Stimulated activated naive B cell treated with anti-CD40 and anti-IgM and Interleukin-4, amounts not matched to agents 10 μg/mL and 1 μg/mL and 100 μg/mL, for 72 hours (primary cell): ENCODE results near the gene ZNF414.
"Not testable (repeated sequence)": the region's sequence is repeated elsewhere in the genome, so short reads cannot be mapped to it uniquely, and the experiment has no call there.

Source experiments
- ATAC-seq, 2 donors: fragments of 150-1000 bp; cut with Tn5 transposase; replicated peaks; 2 replicates each; pipeline ENCODE4 v1.10.0; 2021; ENCODE audit warnings: moderate library complexity in 1 of 2
- DNase-seq: peaks from one replicate; pipeline ENCODE4 v3.0.0; 2021
- H3K27ac Mint-ChIP-seq: one replicate; pipeline ENCODE4 v1.8.0; 2022; ENCODE audit warnings: mild to moderate bottlenecking, mixed read lengths
- H3K27me3 Mint-ChIP-seq, 2 donors: one replicate each; pipeline ENCODE4 v1.8.0; 2022; ENCODE audit warnings: mixed read lengths in 2 of 2
- H3K36me3 Mint-ChIP-seq, 2 donors: one replicate each; pipeline ENCODE4 v1.8.0; 2022; ENCODE audit warnings: mixed read lengths in 2 of 2, mild to moderate bottlenecking in 1 of 2
- H3K4me1 Mint-ChIP-seq, 2 donors: one replicate each; pipeline ENCODE4 v1.8.0; 2022; ENCODE audit warnings: mixed read lengths in 2 of 2, mild to moderate bottlenecking in 1 of 2
- H3K4me3 Mint-ChIP-seq, 2 donors: one replicate each; pipeline ENCODE4 v1.8.0; 2022; ENCODE audit warnings: mild to moderate bottlenecking in 2 of 2, mixed read lengths in 2 of 2, moderate library complexity in 1 of 2
- H3K9me3 Mint-ChIP-seq, 2 donors: one replicate each; pipeline ENCODE4 v1.8.0; 2022; ENCODE audit warnings: mixed read lengths in 2 of 2, mild to moderate bottlenecking in 1 of 2

The ZNF414 gene, protein sequence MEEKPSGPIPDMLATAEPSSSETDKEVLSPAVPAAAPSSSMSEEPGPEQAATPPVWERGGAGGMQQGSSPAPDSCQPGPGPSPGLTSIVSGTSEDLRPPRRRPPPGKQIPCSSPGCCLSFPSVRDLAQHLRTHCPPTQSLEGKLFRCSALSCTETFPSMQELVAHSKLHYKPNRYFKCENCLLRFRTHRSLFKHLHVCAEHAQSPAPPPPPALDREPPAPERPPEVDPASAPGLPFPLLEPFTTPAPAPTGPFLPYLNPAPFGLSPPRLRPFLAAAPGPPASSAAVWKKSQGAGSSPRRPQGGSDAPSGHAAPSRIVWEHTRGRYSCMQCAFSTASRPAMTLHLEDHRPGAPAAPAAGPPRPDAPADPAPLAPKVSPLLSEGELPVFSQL

DNA sequence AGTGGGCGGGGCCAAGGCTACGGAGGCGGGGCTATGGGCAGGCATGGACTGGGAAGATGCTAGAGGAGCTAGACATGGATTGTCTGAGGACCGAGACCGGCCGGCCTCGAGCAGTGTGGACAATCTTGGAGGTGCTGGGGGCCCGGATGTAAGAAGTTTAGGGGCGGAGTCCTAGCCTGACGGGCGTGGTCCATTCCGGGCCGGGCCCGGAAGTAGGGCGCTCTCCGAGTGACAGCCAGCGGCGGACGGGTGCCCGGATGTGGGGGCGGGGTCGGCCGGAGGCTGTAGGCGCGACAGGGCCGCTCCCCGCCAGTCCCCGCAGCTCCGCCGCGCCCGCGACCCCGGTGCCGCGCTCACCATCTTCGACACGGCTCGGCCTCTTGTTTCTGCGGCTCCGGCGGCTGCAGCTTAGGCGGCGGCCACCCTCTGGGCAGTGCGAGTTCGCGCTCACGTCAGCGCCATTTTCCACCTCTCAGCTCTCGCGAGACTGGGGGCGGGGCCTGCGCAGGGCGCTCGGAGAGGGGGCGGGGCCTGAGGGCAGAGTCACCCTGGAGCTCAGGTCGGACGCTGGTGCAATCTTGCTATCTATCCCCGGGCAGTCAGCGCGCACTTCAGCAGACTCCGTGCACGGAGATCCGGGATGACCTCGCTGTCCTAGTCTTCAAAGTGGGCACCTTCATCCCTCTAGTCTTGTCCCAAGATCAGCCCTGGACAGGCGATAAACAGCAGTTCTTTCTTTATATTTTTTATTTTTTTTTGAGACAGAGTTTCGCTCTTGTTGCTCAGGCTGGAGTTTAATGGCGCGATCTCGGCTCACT is at the start of gene ZNF414:
TSS of gene ZNF414 (minus strand) at position 481 of the 818 bp plus-strand sequence. CDS start at position 360, 121 bp downstream.
- H3K9me3 Mint-ChIP-seq: no peaks in the 10 kb centered on the region
- ATAC-seq: peak; percentile 94 to 95
- peak; percentile 93 for DNase-seq
- peak within 1 kb of the TSS; percentile 96 to 97 for H3K4me3 Mint-ChIP-seq
- peaks cover 10 to 14% of the 10 kb centered on the region in 2 donors for H3K36me3 Mint-ChIP-seq
- H3K27me3 Mint-ChIP-seq: no peaks in the 10 kb centered on the region
- H3K27ac Mint-ChIP-seq: peak within 1 kb of the TSS; percentile 100
- H3K4me1 Mint-ChIP-seq: peaks cover 21 to 35% of the 10 kb centered on the region in 2 donors

DNA sequence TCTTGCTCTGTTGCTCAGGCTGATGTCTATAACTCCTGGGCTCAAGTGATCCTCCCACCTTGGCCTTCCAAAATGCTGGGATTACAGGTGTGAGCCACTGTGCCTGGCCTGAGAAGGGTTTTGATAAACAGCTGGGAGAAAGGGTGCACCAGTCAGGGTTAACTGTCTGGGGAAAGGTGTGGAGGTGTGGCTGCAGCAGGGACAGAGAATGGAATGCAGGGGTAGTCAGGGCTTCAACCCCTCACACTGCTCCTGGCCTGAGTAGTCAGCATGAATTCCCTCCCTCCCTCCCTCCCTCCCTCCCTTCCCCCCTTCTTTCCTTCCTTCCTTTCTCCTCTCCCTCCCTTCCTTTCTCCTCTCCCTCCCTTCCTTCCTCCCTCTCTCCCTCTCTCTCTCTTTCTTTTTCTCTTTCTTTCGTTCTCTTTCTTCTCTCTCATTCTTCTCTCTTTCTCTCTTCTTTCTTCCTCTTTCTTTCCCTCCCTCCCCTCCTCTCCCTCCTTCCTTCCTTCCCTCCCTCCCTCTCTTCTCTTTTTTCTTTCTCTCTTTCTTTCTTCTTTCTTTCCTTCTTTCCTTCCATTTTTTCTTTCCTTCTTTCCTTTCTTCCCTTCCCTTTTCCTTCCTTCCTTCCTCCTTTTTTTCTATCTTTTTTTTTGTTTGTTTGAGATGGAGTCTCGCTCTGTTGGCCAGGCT is 47.3 kb upstream of the ZNF414 start:
- ATAC-seq (no peak), DNase-seq (no peak)
- peaks cover 13 to 24% of the 10 kb centered on the region in 2 donors for H3K4me1 Mint-ChIP-seq
- no peak overlapping the region for H3K4me3 Mint-ChIP-seq
- H3K9me3 Mint-ChIP-seq: no peaks in the 10 kb centered on the region
- H3K27me3 Mint-ChIP-seq: no peaks in the 10 kb centered on the region
- H3K36me3 Mint-ChIP-seq: peaks cover 4 to 12% of the 10 kb centered on the region in 2 donors
- peak overlapping the region; percentile 47 for H3K27ac Mint-ChIP-seq

DNA sequence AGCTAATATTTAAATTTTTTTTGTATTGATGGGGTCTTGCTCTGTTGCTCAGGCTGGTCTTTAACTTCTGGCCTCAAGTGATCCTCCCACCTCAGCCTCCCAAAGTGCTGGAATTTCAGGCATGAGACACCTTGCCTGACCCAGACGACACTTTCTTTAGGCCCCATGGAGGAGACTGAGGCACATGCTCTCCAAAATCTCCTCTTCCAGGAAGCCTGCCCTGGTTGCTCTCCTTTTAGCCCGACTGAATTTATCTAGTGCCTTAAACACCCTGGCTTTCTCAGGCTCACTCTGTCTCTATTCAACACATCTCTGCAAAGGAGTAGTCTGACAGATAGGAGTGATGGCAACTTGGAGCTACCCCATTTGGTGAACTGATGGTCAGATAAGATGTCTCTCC is 44.4 kb upstream of the ZNF414 start:
- Mint-ChIP-seq H3K27me3 (no peaks in the 10 kb centered on the region), H3K9me3 (no peaks in the 10 kb centered on the region), H3K4me1 (peaks cover 8 to 12% of the 10 kb centered on the region in 2 donors), H3K36me3 (peaks cover 10 to 20% of the 10 kb centered on the region in 2 donors), H3K27ac (peak overlapping the region; percentile 60), H3K4me3 (no peak overlapping the region)
- DNase-seq: no peak
- ATAC-seq: no peak

DNA sequence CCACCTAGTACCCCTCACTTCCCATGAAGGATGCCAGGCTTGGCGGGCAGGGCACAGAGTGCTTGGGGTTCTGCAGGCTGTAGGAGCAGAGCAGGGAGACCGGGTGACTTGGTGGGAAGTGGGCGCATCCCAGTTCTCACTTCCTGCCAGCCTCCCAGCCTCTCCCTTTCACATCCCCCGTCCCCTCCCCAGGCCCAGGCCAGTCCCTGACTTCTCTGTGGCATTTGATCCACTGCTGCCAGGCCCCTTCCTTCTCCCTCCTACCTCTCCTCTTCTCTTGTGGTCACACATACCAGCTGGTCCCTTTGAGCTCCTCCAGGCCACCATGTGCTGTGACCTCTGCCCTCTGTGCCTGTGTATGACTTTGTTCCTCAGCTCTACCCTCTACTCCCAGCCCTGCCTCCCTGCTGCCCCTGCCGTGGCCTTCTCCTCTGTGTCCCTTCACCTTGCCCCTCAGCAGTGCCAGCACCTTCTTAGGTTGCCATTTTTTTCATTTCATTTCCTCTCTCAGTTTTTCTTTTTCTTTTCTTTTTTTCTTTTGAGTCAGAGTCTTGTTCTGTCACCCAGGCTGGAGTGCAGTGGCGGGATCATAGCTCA is 43.8 kb upstream of the ZNF414 start:
- no peaks in the 10 kb centered on the region for H3K27me3 Mint-ChIP-seq
- H3K27ac Mint-ChIP-seq: peak overlapping the region; percentile 60
- H3K9me3 Mint-ChIP-seq: no peaks in the 10 kb centered on the region
- DNase-seq (no peak), ATAC-seq (no peak)
- peaks cover 8 to 12% of the 10 kb centered on the region in 2 donors for H3K4me1 Mint-ChIP-seq
- H3K4me3 Mint-ChIP-seq: no peak overlapping the region
- peaks cover 14 to 23% of the 10 kb centered on the region in 2 donors for H3K36me3 Mint-ChIP-seq

DNA sequence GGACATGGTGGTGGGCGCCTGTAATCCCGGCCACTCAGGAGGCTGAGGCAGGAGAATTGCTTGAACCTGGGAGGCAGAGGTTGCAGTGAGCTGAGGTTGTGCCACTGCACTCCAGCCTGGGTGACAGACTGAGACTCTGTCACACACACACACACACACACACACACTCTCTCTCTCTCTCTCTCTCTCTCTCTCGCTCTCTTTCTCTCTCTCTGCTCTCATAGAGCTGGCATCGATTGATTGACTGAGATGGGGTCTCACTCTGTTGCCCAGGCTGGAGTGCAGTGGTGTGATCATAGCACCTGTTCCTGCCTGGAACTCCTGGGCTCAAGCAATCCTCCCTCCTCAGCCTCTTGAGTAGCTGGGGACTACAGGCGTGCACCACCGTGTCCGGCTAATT is 39.8 kb upstream of the ZNF414 start:
- H3K4me3 Mint-ChIP-seq, H3K27ac Mint-ChIP-seq, ATAC-seq, H3K27me3 Mint-ChIP-seq, DNase-seq, H3K9me3 Mint-ChIP-seq: not testable (repeated sequence)
- Mint-ChIP-seq H3K36me3 (peaks cover 22 to 30% of the 10 kb centered on the region in 2 donors), H3K4me1 (peaks cover 8 to 12% of the 10 kb centered on the region in 2 donors)

DNA sequence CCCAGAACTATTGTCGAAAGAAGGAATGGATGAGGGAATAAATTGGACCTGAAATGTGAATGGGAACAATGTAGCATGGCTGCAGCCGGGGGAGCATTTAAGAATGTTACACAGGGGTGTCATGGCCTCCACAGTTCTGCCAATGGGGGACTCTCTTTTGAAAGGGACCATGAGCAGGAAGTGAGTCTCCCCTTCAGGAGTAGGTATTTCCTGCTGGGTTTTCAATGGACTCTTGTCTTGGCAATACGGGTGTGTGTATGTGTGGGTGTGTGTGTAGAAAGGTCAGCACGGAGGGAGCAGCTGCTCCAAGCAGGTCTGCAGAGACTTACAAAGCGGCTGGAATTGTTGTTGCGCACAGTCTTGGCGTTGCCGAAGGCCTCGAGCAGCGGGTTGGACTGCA is 38.8 kb upstream of the ZNF414 start:
- peaks cover 27 to 34% of the 10 kb centered on the region in 2 donors for H3K36me3 Mint-ChIP-seq

DNA sequence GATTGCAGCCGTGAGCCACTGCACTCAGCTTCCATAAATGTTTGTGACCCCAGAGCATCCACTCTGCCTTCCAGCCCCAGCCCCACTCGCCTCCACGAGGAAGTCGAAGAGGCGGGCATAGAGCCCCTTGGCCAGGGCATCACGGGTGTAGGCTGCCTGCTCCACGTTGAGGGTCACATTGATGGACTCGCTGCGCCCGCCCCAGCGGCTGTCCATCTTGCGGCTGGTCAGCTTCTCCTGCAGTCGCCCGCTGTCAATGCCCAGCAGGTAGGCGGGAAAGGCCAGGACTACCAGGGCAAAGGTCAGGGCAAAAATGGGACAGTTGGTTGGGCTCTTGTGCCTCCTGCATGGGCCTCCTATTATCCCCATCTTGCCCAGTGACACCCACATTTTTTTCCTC is 36.1 kb upstream of the ZNF414 start:
- Mint-ChIP-seq H3K27ac (no peak overlapping the region), H3K36me3 (peaks cover 35 to 36% of the 10 kb centered on the region in 2 donors)
- DNase-seq: no peak

More for the DNA sequence above, 38.8 kb upstream of the ZNF414 start:
- no peak overlapping the region for H3K4me3 Mint-ChIP-seq
- DNase-seq (no peak), ATAC-seq (peak in 1 of 2 donors; percentile 67)
- no peaks in the 10 kb centered on the region for H3K9me3 Mint-ChIP-seq
- H3K27ac Mint-ChIP-seq: no peak overlapping the region
- no peaks in the 10 kb centered on the region for H3K27me3 Mint-ChIP-seq
- H3K4me1 Mint-ChIP-seq: peaks cover 5 to 7% of the 10 kb centered on the region in 2 donors

DNA sequence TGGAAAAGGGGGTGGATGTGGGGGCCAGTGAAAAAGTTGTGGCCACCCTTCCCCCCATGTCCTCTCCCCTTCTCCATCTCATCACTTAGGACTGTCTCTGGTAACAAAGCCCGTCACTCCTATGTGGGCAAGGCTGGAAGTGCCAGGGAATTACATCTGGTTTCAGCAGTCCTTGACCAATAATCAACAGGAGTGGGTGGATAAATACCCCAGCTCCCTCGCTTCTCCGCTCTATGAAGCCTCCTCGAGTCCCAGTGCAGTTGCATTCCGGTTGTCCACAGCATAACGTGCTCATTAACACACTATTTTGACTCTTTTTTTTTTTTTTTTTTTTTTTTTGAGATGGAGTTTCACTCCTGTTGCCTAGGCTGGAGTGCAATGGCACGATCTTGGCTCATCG is 31.8 kb upstream of the ZNF414 start:
- H3K4me3 Mint-ChIP-seq: no peak overlapping the region
- H3K27me3 Mint-ChIP-seq: no peaks in the 10 kb centered on the region
- no peaks in the 10 kb centered on the region for H3K9me3 Mint-ChIP-seq

More for the DNA sequence above, 36.1 kb upstream of the ZNF414 start:
- ATAC-seq: no peak
- no peaks in the 10 kb centered on the region for H3K9me3 Mint-ChIP-seq
- H3K4me1 Mint-ChIP-seq: peaks cover 0 to 5% of the 10 kb centered on the region in 2 donors
- H3K4me3 Mint-ChIP-seq: no peak overlapping the region
- H3K27me3 Mint-ChIP-seq: no peaks in the 10 kb centered on the region

DNA sequence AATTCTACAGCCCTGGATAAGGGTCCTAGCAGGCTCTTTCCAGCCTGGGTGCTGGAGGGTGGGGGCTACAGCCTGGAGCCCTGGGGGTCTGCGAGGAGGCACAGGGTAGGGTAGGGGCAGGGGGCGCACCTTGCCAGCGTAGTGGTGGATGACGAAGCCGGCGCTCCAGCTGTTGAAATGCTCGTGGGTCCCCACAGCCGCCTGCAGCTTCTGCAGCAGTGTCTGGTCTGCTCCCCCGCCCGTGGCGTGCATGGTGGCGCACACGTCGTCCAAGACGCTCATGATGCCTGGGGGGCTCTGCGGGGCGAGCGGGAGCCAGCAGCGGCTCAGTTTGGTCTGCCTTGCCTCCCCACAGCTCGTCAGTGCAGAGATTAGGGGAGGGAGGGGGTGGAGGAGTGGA is 30.2 kb upstream of the ZNF414 start:
- Mint-ChIP-seq H3K36me3 (peaks cover 23 to 29% of the 10 kb centered on the region in 2 donors), H3K27me3 (no peaks in the 10 kb centered on the region), H3K9me3 (no peaks in the 10 kb centered on the region), H3K27ac (no peak overlapping the region), H3K4me1 (peaks cover 0 to 2% of the 10 kb centered on the region in 2 donors), H3K4me3 (no peak overlapping the region)
- no peak for ATAC-seq
- DNase-seq: no peak

More for the DNA sequence above, 31.8 kb upstream of the ZNF414 start:
- ATAC-seq (no peak), DNase-seq (no peak)
- peaks cover 20 to 22% of the 10 kb centered on the region in 2 donors for H3K36me3 Mint-ChIP-seq
- peaks cover 0 to 2% of the 10 kb centered on the region in 2 donors for H3K4me1 Mint-ChIP-seq
- H3K27ac Mint-ChIP-seq: no peak overlapping the region

DNA sequence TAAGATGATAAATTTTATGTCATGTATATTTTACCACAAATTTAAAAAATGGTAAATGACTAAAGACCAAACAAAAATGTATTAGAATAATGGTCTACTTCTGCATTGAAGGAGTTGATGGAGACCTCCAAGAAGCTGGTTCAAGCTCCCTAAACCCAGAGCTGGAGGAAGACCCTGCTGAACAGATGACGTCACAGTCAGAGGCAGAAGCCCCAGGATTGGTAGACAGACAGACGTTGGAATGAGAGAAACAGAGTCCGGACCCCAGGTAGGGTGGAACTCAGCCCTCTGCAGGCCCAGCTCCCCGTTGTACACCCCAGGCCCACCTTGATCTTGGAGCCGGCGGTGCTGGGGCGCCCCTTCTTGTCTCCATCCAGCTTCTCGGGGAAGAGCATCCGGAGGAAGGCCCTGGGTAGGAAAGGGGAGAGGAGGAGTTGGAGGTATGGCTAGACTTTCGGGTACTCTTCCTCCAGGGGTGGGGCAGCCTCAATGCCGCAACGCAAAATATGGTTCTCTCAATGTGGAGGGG is 25.7 kb upstream of the ZNF414 start:
- Mint-ChIP-seq H3K36me3 (peaks cover 17 to 32% of the 10 kb centered on the region in 2 donors), H3K9me3 (no peaks in the 10 kb centered on the region), H3K27ac (no peak overlapping the region), H3K4me1 (no peaks in the 10 kb centered on the region), H3K27me3 (no peaks in the 10 kb centered on the region), H3K4me3 (no peak overlapping the region)
- DNase-seq (no peak), ATAC-seq (no peak)

DNA sequence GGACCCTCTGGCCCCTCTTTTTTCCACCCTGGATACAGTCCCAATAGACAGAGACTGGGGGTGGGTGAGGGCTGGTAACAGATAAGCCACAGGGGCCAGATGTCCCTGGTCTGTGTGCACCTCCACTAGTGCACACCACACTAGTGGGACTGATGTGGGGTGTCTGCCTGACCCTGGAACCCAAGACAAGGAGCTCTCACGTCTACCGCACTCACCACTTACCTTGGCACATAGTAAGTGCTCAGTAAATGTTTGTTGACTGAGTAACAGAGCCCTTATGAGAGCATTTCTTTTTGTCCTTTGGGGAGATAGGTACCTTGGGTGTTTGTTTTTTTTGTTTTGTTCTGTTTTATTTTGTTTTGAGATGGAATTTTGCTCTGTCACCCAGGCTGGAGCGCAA is 23.1 kb upstream of the ZNF414 start:
- no peaks in the 10 kb centered on the region for H3K9me3 Mint-ChIP-seq
- ATAC-seq: no peak
- H3K27me3 Mint-ChIP-seq: no peaks in the 10 kb centered on the region
- no peak overlapping the region for H3K27ac Mint-ChIP-seq
- peaks cover 20 to 26% of the 10 kb centered on the region in 2 donors for H3K36me3 Mint-ChIP-seq
- no peak for DNase-seq
- H3K4me1 Mint-ChIP-seq: no peaks in the 10 kb centered on the region
- H3K4me3 Mint-ChIP-seq: no peak overlapping the region

DNA sequence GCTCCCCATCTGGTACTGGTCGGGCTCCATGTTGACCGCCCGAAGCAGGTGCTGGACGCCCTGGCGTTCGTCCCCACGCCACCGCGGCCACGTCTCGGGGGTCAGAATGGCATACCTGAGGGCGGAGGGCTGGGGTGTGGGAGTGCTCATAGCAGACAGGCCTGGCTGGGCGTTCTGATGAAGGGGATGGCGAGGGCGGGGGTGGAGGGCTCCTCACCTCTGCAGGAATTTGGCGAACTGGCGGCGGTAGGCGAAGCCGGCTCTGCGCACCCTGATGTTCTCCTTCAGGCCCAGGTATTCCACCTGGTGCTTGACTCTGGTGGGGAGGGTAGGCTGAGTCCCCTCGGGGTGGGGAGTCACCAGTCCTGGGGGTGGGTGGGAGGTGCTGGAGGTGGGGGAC is 22.3 kb upstream of the ZNF414 start:
- DNase-seq (no peak), ATAC-seq (no peak)
- H3K36me3 Mint-ChIP-seq: peaks cover 18 to 26% of the 10 kb centered on the region in 2 donors
- no peaks in the 10 kb centered on the region for H3K27me3 Mint-ChIP-seq
- no peak overlapping the region for H3K4me3 Mint-ChIP-seq
- H3K4me1 Mint-ChIP-seq: no peaks in the 10 kb centered on the region
- no peaks in the 10 kb centered on the region for H3K9me3 Mint-ChIP-seq
- no peak overlapping the region for H3K27ac Mint-ChIP-seq

DNA sequence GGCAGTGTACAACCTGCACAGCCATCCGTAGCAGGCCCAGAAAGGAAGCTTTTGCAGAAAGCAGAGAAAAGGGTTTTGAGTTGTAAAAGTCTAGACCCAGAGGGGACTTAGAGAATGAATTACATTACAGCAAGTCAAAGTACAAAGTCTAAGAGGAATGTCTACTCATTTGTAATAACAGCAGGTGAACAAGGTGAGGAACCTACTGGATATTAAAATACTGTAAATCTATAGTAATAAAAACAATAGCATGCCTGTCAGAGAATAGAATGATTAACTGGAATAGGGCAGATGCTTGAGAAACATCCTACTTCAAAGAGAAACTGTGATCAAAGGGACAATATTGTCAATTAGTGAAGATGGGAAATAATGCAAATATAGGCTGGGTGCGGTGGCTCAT is 18.3 kb upstream of the ZNF414 start:
- H3K36me3 Mint-ChIP-seq: peaks cover 40 to 48% of the 10 kb centered on the region in 2 donors
- ATAC-seq (no peak), DNase-seq (no peak)
- no peaks in the 10 kb centered on the region for H3K27me3 Mint-ChIP-seq
- no peak overlapping the region for H3K4me3 Mint-ChIP-seq
- H3K4me1 Mint-ChIP-seq: no peaks in the 10 kb centered on the region
- no peaks in the 10 kb centered on the region for H3K9me3 Mint-ChIP-seq
- H3K27ac Mint-ChIP-seq: no peak overlapping the region
